ENCODE results near the gene CBLN1. TPM values are rescaled to one million over a fixed set of nuclear protein-coding genes. Genes with fewer than 3 reads are reported as not detected.

The CBLN1 gene
- total RNA-seq, 1 experiment from 2014 or later = not detected

DNA sequence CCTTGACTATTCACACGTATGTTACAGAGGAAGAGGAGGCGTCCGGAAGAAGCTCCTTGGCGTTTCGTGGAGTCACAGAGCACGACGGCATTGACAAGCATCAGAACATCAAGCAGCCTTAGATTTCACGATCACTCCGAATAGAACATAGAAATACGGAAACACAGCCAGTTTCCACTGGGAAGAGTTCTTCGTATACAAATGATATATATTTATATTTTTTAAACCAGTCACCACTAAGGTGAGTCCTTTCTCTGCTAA, 3.1 kb downstream of the CBLN1 start:
- DNase-seq (ENCODE audit: low read depth, low spot score) = no peak
- no peak overlapping the region for H2AFZ ChIP-seq (ENCODE audit: low read depth, low read length, poor library complexity, severe bottlenecking)
- CTCF ChIA-PET = no interaction called here
- TF ChIP-seq SP1 (IDR thresholded peaks at IDR 0.05; ENCODE audit: low read depth) (no peak), JUND (IDR thresholded peaks at IDR 0.05) (no peak), SRF (IDR thresholded peaks at IDR 0.05; ENCODE audit: low read depth) (no peak)
- no peaks in the 10 kb centered on the region for H3K36me3 ChIP-seq (ENCODE audit: control insufficient read depth in 1 of 2, insufficient read depth in 2 of 2, low read length in 2 of 2)
- no peaks in the 10 kb centered on the region for H3K4me1 ChIP-seq (ENCODE audit: control insufficient read depth in 1 of 2, insufficient read depth in 2 of 2, low read length in 2 of 2)
- RAD21 ChIA-PET (ENCODE audit: low non-redundant PET in 1 of 2, low total read pairs in 2 of 2, uncharacterized antibody in 2 of 2, unreplicated experiment in 2 of 2) = no interaction called here
- POLR2A ChIA-PET = no interaction called here
- peaks cover 8% of the 10 kb centered on the region; the same call in 1 of the 2 replicates for H3K27me3 ChIP-seq (ENCODE audit: insufficient read depth, low read length)
- BruUV-seq (replicated peaks) = no TSS peak
- no peak overlapping the region for H3K9ac ChIP-seq (ENCODE audit: low read length)
- intact Hi-C loops (cut with micrococcal nuclease) = no loop called here
- no peaks in the 10 kb centered on the region for H3K9me2 ChIP-seq (ENCODE audit: insufficient read depth)
- no peak overlapping the region for H3K4me2 ChIP-seq (ENCODE audit: low read length)
- no peak for ATAC-seq
- H4K20me1 ChIP-seq (ENCODE audit: insufficient read depth) = no peaks in the 10 kb centered on the region
- no peaks in the 10 kb centered on the region for H3K9me3 ChIP-seq (ENCODE audit: control insufficient read depth in 1 of 2, insufficient read depth in 1 of 2, low read depth in 1 of 2, low read length in 2 of 2)
- no peak overlapping the region for H3K4me3 ChIP-seq (replicated peaks in 1 of 2; ENCODE audit: low read depth in 1 of 2, low read length in 2 of 2)
- no peaks in the 10 kb centered on the region for H3K79me2 ChIP-seq (ENCODE audit: insufficient read depth, low read length)
- no peak overlapping the region for H3K27ac ChIP-seq (ENCODE audit: low read depth, low read length)

DNA sequence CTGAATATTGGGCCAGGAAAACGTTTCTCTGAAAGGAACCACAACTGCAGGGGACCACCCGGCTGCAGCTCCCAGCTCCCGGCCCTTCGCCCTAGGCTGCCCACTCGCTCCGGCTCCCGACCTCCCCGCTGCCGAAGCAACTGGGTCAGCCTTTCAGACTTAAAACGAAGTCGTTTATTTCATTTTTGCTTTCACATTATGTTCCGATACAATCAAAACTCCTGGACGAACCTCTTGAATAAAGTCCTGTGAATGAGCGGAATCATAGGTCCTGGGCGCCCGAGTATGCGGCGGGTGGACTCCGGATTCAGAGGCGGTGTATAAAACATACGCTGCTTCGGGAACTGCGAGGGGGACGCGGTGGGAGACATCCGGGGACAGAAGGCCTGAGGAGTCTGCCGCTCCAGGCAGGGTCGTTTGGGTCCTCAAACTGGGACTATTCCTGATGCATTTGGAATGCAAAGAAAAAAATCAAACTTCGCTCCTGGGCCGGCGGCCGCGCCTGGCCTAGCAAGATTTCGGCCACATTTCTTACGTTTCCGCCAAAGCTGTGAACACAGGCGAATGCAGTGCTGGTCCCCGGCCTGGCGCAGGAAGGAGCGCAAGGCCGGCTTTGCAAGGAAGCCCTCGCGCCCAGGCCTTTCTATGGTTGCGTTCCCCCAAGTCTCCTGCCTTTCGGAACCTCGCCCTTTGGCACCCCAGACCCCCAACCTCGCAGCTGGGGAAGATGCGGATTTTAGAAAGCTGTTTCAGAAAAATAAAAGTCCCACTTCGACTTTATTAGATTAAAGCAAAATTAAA, 3.7 kb downstream of the CBLN1 start:
- peaks cover 13% of the 10 kb centered on the region; the same call in 1 of the 2 replicates for H3K27me3 ChIP-seq (ENCODE audit: insufficient read depth, low read length)

More for the DNA sequence above, 3.7 kb downstream of the CBLN1 start:
- Histone ChIP-seq H4K20me1 (ENCODE audit: insufficient read depth) (no peaks in the 10 kb centered on the region), H3K4me3 (replicated peaks in 1 of 2; ENCODE audit: low read depth in 1 of 2, low read length in 2 of 2) (no peak overlapping the region), H3K36me3 (ENCODE audit: control insufficient read depth in 1 of 2, insufficient read depth in 2 of 2, low read length in 2 of 2) (no peaks in the 10 kb centered on the region), H3K27ac (ENCODE audit: low read depth, low read length) (no peak overlapping the region), H3K9me3 (ENCODE audit: control insufficient read depth in 1 of 2, insufficient read depth in 1 of 2, low read depth in 1 of 2, low read length in 2 of 2) (no peaks in the 10 kb centered on the region), H3K79me2 (ENCODE audit: insufficient read depth, low read length) (no peaks in the 10 kb centered on the region), H3K4me2 (ENCODE audit: low read length) (no peak overlapping the region), H3K9me2 (ENCODE audit: insufficient read depth) (no peaks in the 10 kb centered on the region), H3K9ac (ENCODE audit: low read length) (no peak overlapping the region), H3K4me1 (ENCODE audit: control insufficient read depth in 1 of 2, insufficient read depth in 2 of 2, low read length in 2 of 2) (no peaks in the 10 kb centered on the region), H2AFZ (ENCODE audit: low read depth, low read length, poor library complexity, severe bottlenecking) (no peak overlapping the region)
- BruUV-seq (replicated peaks) = no TSS peak
- DNase-seq (ENCODE audit: low read depth, low spot score) = no peak
- POLR2A ChIA-PET = no interaction called here
- ATAC-seq = no peak
- RAD21 ChIA-PET (ENCODE audit: low non-redundant PET in 1 of 2, low total read pairs in 2 of 2, uncharacterized antibody in 2 of 2, unreplicated experiment in 2 of 2) = no interaction called here
- intact Hi-C loops (cut with micrococcal nuclease) = no loop called here
- TF ChIP-seq SRF (IDR thresholded peaks at IDR 0.05; ENCODE audit: low read depth) (no peak), CBX3 (IDR thresholded peaks at IDR 0.05; ENCODE audit: low read depth) (no peak), EGR1 (IDR thresholded peaks at IDR 0.05; ENCODE audit: low read depth) (no peak), TCF7L2 (IDR thresholded peaks at IDR 0.05; ENCODE audit: borderline replicate concordance, extremely low read depth, insufficient read depth, insufficient read length) (no peak), JUND (IDR thresholded peaks at IDR 0.05) (no peak), SIN3A (IDR thresholded peaks at IDR 0.05; ENCODE audit: low read depth) (no peak), ZFX (IDR thresholded peaks at IDR 0.05) (no peak), POLR2A (IDR thresholded peaks at IDR 0.05; ENCODE audit: borderline replicate concordance, extremely low read depth, insufficient read depth, insufficient read length) (no peak), CEBPB (IDR thresholded peaks at IDR 0.05; ENCODE audit: low read depth) (no peak), EZH2 (IDR thresholded peaks at IDR 0.05) (no peak), YY1 (IDR thresholded peaks at IDR 0.05; ENCODE audit: extremely low read depth, insufficient replicate concordance, low read depth, low read length) (no peak), ELF1 (IDR thresholded peaks at IDR 0.05; ENCODE audit: borderline replicate concordance, low read depth) (no peak), FOSL1 (IDR thresholded peaks at IDR 0.05; ENCODE audit: low read depth) (no peak), SP1 (IDR thresholded peaks at IDR 0.05; ENCODE audit: low read depth) (no peak)
- TF ChIP-seq, protein P1, sequence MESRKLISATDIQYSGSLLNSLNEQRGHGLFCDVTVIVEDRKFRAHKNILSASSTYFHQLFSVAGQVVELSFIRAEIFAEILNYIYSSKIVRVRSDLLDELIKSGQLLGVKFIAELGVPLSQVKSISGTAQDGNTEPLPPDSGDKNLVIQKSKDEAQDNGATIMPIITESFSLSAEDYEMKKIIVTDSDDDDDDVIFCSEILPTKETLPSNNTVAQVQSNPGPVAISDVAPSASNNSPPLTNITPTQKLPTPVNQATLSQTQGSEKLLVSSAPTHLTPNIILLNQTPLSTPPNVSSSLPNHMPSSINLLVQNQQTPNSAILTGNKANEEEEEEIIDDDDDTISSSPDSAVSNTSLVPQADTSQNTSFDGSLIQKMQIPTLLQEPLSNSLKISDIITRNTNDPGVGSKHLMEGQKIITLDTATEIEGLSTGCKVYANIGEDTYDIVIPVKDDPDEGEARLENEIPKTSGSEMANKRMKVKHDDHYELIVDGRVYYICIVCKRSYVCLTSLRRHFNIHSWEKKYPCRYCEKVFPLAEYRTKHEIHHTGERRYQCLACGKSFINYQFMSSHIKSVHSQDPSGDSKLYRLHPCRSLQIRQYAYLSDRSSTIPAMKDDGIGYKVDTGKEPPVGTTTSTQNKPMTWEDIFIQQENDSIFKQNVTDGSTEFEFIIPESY (IDR thresholded peaks at IDR 0.05; ENCODE audit: extremely low read depth, insufficient replicate concordance, low read length) = no peak
- TF ChIP-seq, protein P2, sequence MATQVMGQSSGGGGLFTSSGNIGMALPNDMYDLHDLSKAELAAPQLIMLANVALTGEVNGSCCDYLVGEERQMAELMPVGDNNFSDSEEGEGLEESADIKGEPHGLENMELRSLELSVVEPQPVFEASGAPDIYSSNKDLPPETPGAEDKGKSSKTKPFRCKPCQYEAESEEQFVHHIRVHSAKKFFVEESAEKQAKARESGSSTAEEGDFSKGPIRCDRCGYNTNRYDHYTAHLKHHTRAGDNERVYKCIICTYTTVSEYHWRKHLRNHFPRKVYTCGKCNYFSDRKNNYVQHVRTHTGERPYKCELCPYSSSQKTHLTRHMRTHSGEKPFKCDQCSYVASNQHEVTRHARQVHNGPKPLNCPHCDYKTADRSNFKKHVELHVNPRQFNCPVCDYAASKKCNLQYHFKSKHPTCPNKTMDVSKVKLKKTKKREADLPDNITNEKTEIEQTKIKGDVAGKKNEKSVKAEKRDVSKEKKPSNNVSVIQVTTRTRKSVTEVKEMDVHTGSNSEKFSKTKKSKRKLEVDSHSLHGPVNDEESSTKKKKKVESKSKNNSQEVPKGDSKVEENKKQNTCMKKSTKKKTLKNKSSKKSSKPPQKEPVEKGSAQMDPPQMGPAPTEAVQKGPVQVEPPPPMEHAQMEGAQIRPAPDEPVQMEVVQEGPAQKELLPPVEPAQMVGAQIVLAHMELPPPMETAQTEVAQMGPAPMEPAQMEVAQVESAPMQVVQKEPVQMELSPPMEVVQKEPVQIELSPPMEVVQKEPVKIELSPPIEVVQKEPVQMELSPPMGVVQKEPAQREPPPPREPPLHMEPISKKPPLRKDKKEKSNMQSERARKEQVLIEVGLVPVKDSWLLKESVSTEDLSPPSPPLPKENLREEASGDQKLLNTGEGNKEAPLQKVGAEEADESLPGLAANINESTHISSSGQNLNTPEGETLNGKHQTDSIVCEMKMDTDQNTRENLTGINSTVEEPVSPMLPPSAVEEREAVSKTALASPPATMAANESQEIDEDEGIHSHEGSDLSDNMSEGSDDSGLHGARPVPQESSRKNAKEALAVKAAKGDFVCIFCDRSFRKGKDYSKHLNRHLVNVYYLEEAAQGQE (IDR thresholded peaks at IDR 0.05; ENCODE audit: low read depth) = no peak
- CTCF ChIA-PET = no interaction called here
